HG02642 (cell line): Measurements from ENCODE around the gene TACC2.

Experiments
- ATAC-seq: cut with Tn5 transposase; IDR thresholded peaks from one replicate; pipeline ENCODE4 v1.9.1; 2021; ENCODE audit warnings: mild to moderate bottlenecking; ENCODE audit not compliant: unreplicated experiment, poor library complexity

TACC2 gene

DNA sequence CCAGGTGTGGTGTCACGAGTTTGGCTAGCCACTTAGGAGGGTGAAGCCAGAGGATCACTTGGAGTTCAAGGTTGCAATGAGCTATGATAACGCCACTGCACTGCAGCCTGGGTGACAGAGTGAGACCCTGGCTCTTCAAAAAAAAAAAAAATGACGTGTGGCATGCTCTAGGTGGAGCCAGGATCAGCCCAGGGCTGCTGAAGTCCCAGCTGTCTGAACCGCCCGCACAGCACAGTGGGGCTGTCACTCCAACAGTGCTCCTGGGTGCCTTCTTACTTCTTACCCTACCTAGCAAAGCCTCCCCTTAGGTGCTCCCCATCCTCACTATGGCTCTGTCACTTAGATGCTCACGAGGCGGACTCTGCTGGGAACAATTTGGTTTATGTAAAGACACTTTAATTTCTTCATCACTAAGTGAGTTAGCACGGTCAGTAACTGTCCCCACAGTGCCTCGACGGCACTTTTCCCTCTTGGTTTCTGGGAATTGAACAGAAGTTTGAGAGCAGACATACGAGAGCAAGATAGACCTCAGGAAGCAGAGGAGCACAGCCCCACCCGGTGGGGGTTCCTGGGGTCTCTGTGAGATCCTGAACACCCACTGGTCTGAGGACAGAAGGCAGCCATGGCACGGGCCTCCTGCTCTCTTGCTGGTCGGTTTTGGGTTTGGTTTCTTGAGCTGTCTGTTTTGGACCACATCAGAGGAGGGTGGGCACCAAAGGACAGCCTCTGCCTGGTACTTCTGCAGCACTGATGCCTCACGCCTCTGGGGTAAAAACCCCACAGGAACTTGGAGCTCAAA, 215.9 kb downstream of the TACC2 start:
- no peak for ATAC-seq

DNA sequence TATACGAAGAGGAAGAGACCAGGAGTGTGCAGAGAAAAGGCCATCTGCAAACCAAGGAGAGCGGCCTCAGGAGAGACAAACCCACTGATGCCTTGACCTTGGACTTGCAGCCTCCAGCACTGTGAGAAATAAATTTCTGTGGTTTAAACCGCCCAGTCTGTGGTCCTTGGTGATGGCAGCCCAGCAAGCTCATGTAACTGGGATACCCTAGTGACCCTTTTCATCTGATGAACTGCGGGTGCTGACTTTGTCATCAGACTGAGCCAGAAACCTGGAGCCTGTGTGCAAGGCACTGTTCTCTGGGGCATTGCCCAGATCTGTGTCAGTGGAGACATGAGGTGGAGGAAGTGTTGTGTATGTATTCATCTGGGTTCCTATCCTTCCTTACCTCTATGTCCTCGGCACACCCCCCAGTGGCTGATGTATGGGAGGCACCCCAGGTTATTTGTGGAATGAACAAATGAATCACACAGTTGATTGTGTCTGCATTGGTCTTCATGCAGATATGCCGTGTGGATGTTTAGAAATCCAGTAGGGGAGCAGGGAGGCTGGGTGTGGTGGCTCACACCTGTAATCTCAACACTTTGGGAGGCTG, 217.6 kb downstream of the TACC2 start:
- no peak for ATAC-seq

DNA sequence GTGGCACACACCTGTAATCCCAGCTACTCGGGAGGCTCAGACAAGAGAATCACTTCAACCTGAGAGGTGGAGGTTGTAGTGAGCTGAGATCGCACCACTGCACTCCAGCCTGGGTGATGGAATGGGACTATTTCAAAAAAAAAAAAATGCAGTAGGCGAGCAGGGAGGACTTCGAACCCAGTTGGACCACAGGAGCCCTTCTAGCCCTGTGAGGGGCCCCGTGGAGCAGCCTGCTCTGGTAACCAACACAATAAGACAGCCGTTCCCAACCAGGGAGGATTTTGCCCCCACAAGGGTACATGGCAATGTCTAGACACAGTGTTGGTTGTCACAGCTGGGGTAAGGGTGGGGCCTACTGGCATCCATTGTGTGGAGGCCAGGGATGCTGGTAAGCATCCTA, 218.2 kb downstream of the TACC2 start:
- no peak for ATAC-seq

DNA sequence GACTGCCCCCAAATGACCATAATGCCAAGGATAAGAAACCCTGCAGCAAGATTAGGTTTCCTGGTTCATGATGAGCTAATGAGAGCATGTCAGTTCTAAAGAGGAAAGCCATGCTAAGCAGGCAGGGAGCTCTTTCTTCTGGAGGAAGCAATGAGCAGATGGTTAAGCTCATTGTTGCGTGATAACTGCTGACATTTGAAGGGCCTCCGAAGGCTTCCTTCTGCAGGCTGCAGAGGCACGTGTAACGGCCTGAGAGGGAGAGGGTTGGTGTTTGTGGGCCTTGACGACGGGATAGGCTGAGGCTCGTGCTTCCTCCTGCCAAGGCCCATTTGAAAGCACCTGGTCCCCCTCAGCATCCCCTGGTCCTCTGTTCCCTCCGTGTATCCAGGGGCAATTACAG, 218.6 kb downstream of the TACC2 start:
- ATAC-seq, result no peak

DNA sequence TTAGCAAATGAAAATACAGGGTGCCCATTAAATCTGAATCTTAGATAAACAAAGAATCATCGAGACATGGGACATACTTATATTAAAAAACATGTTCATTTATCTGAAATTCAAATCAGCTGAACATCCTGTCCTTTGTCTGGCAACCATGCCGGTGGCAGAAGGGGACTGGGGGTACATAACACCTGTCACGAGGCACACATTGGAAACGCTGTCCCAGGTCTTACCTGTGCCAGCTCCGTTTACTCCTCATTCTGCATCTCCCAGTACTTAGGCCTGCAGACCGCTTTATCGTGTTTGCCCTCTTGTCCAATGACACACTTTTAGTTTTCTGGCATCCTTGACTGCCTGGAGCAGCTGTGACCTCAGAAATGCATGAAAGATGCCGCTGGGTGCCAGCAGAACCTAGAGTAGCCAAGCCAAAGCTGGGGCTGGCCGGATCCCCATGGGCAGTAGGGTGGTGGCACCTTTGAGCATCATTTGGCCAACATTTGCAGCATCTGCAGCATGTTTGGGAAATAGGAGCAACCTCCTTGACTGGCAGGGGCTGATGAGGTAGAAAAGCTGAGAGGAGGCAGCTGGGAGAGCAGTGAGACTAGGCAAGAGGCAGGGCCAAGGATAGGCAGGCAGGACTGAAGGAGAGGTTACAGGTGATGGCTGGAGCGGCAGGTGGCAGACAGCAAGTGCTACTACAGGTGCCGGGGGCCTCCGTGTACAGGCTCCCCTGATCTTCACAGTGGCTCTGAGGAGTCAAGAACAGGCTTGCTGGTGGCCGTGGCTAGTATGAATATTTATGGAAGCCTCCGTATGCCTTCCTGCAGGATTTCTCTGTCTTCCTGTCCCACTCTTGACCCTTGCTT, 219.8 kb downstream of the TACC2 start:
- ATAC-seq, result no peak

DNA sequence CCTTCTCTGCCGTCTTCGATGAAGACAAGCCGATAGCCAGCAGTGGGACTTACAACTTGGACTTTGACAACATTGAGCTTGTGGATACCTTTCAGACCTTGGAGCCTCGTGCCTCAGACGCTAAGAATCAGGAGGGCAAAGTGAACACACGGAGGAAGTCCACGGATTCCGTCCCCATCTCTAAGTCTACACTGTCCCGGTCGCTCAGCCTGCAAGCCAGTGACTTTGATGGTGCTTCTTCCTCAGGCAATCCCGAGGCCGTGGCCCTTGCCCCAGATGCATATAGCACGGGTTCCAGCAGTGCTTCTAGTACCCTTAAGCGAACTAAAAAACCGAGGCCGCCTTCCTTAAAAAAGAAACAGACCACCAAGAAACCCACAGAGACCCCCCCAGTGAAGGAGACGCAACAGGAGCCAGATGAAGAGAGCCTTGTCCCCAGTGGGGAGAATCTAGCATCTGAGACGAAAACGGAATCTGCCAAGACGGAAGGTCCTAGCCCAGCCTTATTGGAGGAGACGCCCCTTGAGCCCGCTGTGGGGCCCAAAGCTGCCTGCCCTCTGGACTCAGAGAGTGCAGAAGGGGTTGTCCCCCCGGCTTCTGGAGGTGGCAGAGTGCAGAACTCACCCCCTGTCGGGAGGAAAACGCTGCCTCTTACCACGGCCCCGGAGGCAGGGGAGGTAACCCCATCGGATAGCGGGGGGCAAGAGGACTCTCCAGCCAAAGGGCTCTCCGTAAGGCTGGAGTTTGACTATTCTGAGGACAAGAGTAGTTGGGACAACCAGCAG, 221.7 kb downstream of the TACC2 start:
- no peak for ATAC-seq

DNA sequence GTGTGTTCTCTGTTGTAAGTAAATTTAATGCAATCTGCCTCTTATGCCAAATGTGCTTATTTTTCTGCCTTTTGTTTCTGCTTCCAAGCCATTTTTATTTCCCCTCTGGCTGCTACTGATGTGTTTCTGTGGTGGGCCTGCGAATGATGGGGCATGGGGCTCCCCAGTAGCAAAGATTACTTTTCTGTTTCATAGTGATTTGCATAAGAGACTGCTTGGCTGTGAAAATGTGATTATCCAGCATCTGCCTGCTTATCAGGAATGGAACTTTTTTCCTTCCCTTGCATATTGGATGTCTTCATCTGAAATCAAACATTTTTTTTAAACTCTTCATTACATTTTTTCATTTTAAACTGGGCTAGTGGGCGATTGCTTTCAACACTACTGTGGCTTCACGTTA, 224.4 kb downstream of the TACC2 start:
- ATAC-seq, result no peak

DNA sequence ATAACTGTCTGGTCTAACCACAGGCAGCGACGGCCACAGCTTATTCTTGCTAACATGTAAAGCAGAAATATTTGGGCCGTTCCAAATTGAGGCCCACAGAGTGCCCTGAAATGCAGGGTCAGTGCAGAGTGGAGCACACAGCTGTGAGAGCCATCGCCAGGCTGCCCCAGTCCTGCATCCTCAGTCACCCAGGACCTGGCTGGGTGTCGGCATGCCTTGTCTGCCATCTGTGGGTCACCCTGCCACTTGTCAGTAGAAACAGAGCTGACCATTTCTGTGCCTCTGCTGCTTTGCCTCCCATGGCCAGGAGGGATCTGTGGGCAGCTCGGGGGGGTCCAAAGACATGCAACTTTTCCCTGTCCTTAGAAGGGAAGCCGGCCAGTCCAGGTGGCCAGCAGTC, 224.8 kb downstream of the TACC2 start:
- ATAC-seq, result no peak

DNA sequence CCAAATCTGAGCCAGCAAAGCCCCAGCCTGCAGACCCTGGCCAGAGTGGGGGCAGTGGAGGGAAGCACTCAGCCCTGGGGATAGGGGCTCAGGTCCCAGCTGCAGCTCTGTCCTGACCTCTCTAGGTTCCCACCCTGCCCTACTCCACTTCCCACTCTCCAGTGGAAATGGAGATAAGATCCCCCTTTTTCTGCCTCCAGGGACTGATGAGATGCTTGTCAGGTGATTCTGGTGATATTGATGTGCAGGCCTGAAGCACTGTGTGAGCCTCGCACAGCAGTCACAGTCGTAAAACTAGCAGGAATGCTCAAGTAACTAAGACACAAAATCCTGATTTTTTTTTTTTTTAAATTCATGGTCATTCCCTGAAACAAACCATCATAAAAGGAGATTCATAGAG, 227.1 kb downstream of the TACC2 start:
- no peak for ATAC-seq

DNA sequence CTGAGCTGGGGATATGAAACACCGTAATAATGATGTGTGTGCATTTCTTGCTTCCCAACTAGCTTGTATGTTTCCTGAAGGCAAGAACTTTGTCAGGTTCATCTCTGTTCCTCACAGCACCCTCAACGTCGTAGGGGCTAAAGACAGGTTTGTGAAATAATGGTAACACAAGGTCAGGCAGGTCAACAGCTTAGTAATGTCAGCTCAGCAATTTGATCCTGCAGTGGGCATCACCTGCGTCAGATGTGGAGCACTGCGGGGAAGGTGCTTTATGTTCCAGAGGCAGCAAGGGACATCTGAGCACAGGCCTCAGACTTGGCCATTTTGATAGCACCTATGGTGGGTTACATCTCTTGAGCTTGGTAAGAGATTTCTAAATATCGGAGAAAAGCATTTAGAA, 230.4 kb downstream of the TACC2 start:
- no peak for ATAC-seq

DNA sequence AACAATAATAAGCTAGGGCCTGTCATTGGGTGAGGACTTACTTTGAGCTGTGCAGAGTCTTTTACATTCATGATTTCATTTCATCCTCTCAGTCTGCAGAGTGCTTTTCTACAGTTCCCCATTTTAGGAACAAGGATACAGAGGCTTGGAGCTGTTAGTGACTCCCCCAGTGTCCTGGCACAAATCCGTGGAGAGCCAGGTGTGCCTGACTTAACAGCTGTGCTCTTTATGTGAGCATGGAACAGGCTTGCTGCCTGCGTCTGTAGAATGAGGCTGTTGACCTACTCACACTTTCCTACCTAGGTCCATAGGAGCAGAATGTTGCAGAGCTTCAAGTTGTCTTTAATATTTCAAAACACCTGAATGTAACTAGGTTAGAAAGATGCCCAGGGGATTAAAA, 231.8 kb downstream of the TACC2 start:
- ATAC-seq, result no peak

DNA sequence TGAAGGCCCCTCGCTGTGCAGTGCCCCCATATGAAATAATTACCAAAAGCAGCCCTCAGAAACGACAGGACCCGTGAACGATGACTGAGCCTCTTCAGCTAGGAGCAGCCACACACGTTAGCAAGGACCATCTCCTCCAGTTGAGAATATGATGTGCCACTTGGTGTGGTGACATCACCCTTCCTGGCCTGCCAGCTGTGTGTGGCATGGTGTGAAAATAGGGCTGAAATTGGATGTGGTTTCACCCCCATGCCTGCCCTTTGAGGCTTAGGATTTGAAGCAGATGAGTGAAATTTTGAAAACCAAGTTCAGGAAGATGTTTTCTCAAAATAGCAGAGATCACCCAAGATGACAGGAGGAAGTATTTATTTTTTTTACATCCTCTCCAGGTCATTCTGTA, 233.0 kb downstream of the TACC2 start:
- no peak for ATAC-seq

DNA sequence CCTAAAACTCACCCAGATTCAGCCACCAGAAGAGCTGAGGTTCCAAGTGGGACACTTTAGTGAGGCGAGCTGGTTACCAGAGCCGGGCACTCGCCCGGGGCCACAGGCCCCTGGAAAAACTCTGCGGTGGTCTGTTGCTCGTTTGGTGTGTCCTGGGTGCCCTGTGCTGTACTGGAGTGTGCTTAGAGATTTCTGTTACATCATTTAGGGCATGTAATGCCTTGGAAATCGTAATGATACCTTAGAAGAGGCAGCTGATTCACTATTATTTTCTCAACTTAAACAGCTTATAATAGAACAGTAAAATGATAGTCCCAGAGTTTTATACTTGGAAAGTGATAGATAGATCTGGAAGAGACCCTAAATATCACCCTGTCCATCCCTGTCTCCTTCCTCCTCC, 233.7 kb downstream of the TACC2 start:
- ATAC-seq, result no peak

DNA sequence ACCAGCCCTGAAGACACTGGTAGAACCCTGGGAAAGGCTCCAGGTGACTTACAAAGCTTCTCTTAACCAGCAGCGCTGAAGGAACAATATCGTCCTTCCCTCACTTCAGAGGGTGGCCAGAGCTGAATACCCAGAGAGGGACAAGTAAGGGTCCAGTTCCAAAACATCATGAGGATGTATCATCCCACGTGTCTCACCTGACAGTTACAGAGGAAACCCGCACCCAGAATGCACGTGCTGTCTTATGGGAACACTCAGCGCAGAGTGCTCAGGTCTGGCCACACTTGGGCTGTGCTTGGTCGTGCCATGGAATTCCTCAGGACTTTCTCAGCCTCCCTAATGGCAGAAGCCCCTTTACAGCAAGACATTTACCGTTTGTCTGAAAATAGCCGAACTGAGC, 235.2 kb downstream of the TACC2 start:
- ATAC-seq, result no peak

DNA sequence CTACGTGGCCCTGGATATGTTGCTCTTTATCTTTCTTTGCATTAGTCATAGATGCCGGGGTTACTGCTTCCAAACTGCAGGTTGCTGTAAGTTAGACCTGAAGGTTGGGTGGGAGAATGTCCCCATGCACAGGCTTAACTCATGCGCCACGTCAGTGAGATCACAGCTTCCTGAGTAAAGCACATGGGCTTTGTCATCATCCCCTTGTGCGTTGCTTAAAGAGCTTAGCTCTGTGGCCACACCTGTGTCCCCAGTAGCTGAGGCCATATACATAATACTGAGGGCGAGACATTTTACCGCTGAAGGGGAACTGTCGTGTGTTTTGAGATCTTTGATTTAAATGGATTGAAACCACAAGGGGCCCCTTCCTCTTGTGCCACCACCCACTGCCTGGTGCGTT, 236.4 kb downstream of the TACC2 start:
- ATAC-seq, result no peak

DNA sequence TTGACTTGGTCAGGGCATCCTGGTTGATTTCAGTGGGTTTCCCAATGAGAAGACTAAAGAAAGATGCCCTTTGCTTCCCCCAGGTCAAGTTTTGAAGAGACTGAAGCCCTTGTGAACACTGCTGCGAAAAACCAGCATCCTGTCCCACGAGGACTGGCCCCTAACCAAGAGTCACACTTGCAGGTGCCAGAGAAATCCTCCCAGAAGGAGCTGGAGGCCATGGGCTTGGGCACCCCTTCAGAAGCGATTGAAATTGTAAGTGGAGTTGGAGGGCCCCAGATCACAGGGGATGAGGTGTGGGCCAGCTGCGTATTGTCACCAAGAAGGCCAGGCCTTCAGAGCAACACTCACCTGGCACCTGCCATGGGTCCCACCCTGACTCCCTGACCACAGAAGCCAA, 238.8 kb downstream of the TACC2 start:
- no peak for ATAC-seq

DNA sequence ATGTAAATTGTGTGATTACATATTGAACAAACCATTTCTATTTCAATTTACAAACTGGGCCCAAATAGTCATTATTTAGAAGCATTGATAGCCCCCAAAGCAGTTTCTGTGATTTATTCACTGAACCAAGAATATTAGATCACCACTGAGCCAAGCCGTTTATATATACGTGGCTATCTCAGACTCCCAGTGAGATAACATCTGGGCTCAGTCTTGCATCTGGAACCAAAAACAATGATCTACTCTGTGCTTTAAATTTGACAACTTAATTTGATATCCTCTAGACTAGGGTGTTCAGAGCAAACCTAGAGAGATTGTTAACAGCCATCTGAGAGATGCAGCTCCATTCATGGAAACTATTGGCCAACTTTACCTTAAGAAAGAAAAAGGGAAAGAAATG, 240.7 kb downstream of the TACC2 start:
- no peak for ATAC-seq

DNA sequence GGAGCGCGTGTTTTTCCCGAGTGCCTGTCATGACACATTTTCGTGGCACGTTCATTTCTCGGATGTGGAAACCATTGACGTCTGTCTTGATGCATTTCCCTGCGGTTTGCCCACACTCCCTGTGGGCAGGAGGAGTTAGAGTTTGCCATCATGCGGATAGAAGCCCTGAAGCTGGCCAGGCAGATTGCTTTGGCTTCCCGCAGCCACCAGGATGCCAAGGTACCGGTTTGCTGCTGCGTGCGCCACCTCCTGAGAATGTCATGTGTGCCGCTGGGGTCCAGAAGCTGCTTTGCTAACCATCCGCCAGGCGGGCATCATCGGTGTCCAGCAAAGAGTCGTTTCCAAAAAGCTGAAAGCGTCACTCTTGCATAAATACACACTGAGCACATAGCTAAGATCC, 241.3 kb downstream of the TACC2 start:
- no peak for ATAC-seq

DNA sequence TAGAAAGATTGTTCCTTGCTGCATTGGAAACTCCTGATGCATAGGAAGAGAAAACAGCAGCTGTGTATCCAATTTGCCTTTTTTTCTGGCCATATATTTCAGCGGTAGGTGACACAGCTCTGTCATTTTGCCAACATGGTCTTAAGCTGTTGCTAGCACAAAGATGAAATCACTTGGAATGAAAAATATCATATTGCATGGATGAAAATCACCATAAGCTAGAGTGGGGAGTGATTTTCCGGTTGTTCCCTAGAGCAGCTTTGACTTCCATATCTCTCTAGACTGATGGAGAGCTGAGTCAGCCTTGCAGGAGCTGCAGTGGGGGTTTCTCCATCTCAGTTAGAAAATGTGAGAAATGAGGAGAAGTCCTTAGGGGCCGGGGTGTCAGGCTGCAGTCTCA, 243.8 kb downstream of the TACC2 start:
- no peak for ATAC-seq

DNA sequence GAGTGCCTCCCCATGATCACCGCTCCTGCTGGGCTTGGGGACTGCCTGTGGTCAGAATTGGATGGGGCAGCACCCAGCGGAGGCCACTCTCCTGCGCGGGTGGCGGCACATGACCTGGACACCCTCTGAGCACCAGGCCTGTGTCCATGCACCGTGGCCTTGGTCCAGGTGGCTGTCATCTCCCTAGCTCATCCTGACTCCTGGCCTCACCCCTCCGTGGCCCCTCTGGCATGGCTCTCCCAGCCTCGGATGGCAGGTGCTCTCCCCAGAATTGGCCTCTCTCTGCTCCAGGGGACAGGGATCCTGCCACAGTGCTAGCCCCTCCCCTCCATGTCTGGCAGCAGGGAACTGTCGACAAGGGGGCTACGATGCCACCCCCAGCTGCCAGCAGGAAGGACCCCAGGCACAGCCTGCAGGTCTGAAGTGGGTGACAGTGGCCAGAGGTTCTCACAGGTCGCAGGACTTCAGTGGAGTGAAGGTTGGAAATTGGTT, 244.9 kb downstream of the TACC2 start:
- ATAC-seq, result no peak
